H9 (cell line): Measurements from ENCODE around the gene TAS2R46. TPM values are rescaled to one million over a fixed set of nuclear protein-coding genes. Genes with fewer than 3 reads are reported as not detected.

Experiments used
- DNase-seq: peaks from one replicate; pipeline ENCODE4 v3.0.0-alpha.2; 2017
- H2AFZ ChIP-seq: one replicate; pipeline ENCODE4 v1.6.1; 2013; ENCODE audit warnings: mild to moderate bottlenecking, low read length, control low read depth, moderate library complexity
- H2AK5ac ChIP-seq: 2 replicates; pipeline ENCODE4 v1.6.1; 2013; ENCODE audit warnings: low read length, control low read depth, mixed read lengths; ENCODE audit not compliant: insufficient read length
- H2BK120ac ChIP-seq: one replicate; pipeline ENCODE4 v1.6.1; 2013; ENCODE audit warnings: low read depth, mild to moderate bottlenecking, low read length, control low read depth, inconsistent platforms; ENCODE audit not compliant: poor library complexity, severe bottlenecking
- H2BK12ac ChIP-seq: 2 replicates; pipeline ENCODE4 v1.6.1; 2013; ENCODE audit warnings: low read length, control low read depth, mixed read lengths, low read depth; ENCODE audit not compliant: insufficient read length
- H2BK15ac ChIP-seq: 2 replicates; pipeline ENCODE4 v1.6.1; 2013; ENCODE audit warnings: low read depth, low read length, control low read depth
- H2BK20ac ChIP-seq: one replicate; pipeline ENCODE4 v1.6.1; 2013; ENCODE audit warnings: low read depth, mild to moderate bottlenecking, low read length, control low read depth, inconsistent platforms; ENCODE audit not compliant: poor library complexity, severe bottlenecking
- H2BK5ac ChIP-seq: 2 replicates; pipeline ENCODE4 v1.6.1; 2013; ENCODE audit warnings: low read length, control low read depth, mixed read lengths; ENCODE audit not compliant: insufficient read length
- H3K14ac ChIP-seq: 2 replicates; pipeline ENCODE4 v1.6.1; 2013; ENCODE audit warnings: low read length, control low read depth; ENCODE audit not compliant: insufficient read depth
- H3K18ac ChIP-seq: 2 replicates; pipeline ENCODE4 v1.6.1; 2013; ENCODE audit warnings: low read depth, mild to moderate bottlenecking, mixed read lengths, low read length, control low read depth; ENCODE audit not compliant: insufficient read length
- H3K23ac ChIP-seq: 2 replicates; pipeline ENCODE4 v1.6.1; 2013; ENCODE audit warnings: low read length, control low read depth, mixed read lengths, low read depth; ENCODE audit not compliant: insufficient read length
- H3K23me2 ChIP-seq: 2 replicates; pipeline ENCODE4 v1.6.1; 2013; ENCODE audit warnings: low read depth, mild to moderate bottlenecking, mixed read lengths, low read length, control low read depth; ENCODE audit not compliant: insufficient read length, poor library complexity, severe bottlenecking
- H3K27ac ChIP-seq: 2 replicates; pipeline ENCODE4 v1.5.1; 2013; ENCODE audit warnings: low read length, control low read depth, mixed read lengths, low read depth; ENCODE audit not compliant: insufficient read length
- H3K27me3 ChIP-seq: 2 replicates; pipeline ENCODE4 v1.6.1; 2013; ENCODE audit warnings: low read length, control low read depth, inconsistent platforms; ENCODE audit not compliant: insufficient read depth
- H3K4ac ChIP-seq: 2 replicates; pipeline ENCODE4 v1.6.1; 2013; ENCODE audit warnings: low read depth, mild to moderate bottlenecking, control low read depth, inconsistent platforms, low read length, moderate library complexity
- H3K4me1 ChIP-seq: 2 replicates; pipeline ENCODE4 v1.6.1; 2013; ENCODE audit warnings: low read length, control low read depth, inconsistent platforms; ENCODE audit not compliant: insufficient read depth
- H3K4me2 ChIP-seq: 2 replicates; pipeline ENCODE4 v1.6.1; 2013; ENCODE audit warnings: low read length, control low read depth, mixed read lengths; ENCODE audit not compliant: insufficient read length, insufficient read depth
- H3K56ac ChIP-seq: 2 replicates; pipeline ENCODE4 v1.6.1; 2013; ENCODE audit warnings: low read depth, mild to moderate bottlenecking, mixed read lengths, low read length, control low read depth; ENCODE audit not compliant: insufficient read length
- H3K79me1 ChIP-seq: 2 replicates; pipeline ENCODE4 v1.6.1; 2013; ENCODE audit warnings: low read depth, mild to moderate bottlenecking, moderate library complexity, low read length, control low read depth, inconsistent platforms; ENCODE audit not compliant: insufficient read depth, poor library complexity, severe bottlenecking
- H3K79me2 ChIP-seq: 2 replicates; pipeline ENCODE4 v1.6.1; 2013; ENCODE audit warnings: low read length, control low read depth, inconsistent platforms; ENCODE audit not compliant: insufficient read depth
- H3K9ac ChIP-seq: 2 replicates; pipeline ENCODE4 v1.6.1; 2013; ENCODE audit warnings: low read length, control low read depth, mixed read lengths; ENCODE audit not compliant: insufficient read length; ENCODE audit errors: extremely low read depth
- H3K9me3 ChIP-seq: one replicate; pipeline ENCODE4 v1.6.1; 2013; ENCODE audit warnings: low read depth, low read length, inconsistent platforms; ENCODE audit not compliant: control insufficient read depth
- H3T11ph ChIP-seq: one replicate; pipeline ENCODE4 v1.6.1; 2013; ENCODE audit warnings: mild to moderate bottlenecking, low read length, control low read depth, inconsistent platforms
- H4K20me1 ChIP-seq: one replicate; pipeline ENCODE4 v1.6.1; 2013; ENCODE audit not compliant: control insufficient read depth, insufficient read length, insufficient read depth
- H4K5ac ChIP-seq: 2 replicates; pipeline ENCODE4 v1.6.1; 2013; ENCODE audit warnings: low read depth, mild to moderate bottlenecking, mixed read lengths, low read length, control low read depth; ENCODE audit not compliant: insufficient read length
- H4K8ac ChIP-seq: replicated peaks from 2 replicates; pipeline ENCODE4 v1.6.1; 2013; ENCODE audit warnings: low read length, control low read depth, mixed read lengths, low read depth; ENCODE audit not compliant: insufficient read length
- H4K91ac ChIP-seq: 2 replicates; pipeline ENCODE4 v1.6.1; 2013; ENCODE audit warnings: low read depth, mild to moderate bottlenecking, moderate library complexity, mixed read lengths, low read length, control low read depth; ENCODE audit not compliant: insufficient read length
- H3K27ac Mint-ChIP-seq, 3 experiments: 2 replicates in 2 of 3; 3 replicates in 1 of 3; pipeline ENCODE4 v1.8.0; 2020 to 2021; ENCODE audit warnings: mixed read lengths in 3 of 3, mild to moderate bottlenecking in 1 of 3, moderate library complexity in 1 of 3
- H3K27me3 Mint-ChIP-seq: 2 replicates; pipeline ENCODE4 v1.8.0; 2021; ENCODE audit warnings: low read depth, mild to moderate bottlenecking, moderate library complexity, mixed read lengths
- H3K36me3 Mint-ChIP-seq, 3 experiments: 2 replicates in 2 of 3; 3 replicates in 1 of 3; pipeline ENCODE4 v1.8.0; 2020 to 2021; ENCODE audit warnings: low read depth in 3 of 3, mixed read lengths in 3 of 3; ENCODE audit not compliant: insufficient read depth in 1 of 3
- H3K4me1 Mint-ChIP-seq, 2 experiments: 2 replicates each; pipeline ENCODE4 v1.8.0; 2020; ENCODE audit warnings: mixed read lengths in 2 of 2
- H3K4me3 Mint-ChIP-seq, 2 experiments: 2 replicates in 1 of 2; 3 replicates in 1 of 2; pipeline ENCODE4 v1.8.0; 2020 to 2021; ENCODE audit warnings: mild to moderate bottlenecking in 2 of 2, mixed read lengths in 2 of 2, moderate library complexity in 1 of 2
- H3K9me3 Mint-ChIP-seq, 2 experiments: 2 replicates in 1 of 2; 3 replicates in 1 of 2; pipeline ENCODE4 v1.8.0; 2020; ENCODE audit warnings: mild to moderate bottlenecking in 2 of 2, mixed read lengths in 2 of 2, moderate library complexity in 1 of 2
- WGBS: extraction: QIAGEN DNeasy Blood & Tissue Kit; methylation state at CpG from one replicate; pipeline ENCODE4 v1.1.7; 2013; ENCODE audit warnings: missing lambda C conversion rate, low lambda C conversion rate, mixed read lengths; ENCODE audit not compliant: insufficient read length; ENCODE audit errors: extremely low coverage; 5-methylcytosine and 5-hydroxymethylcytosine counted together
- total RNA-seq: library from RNA; stranded (reverse); gene quantifications from 2 replicates; pipeline ENCODE4 v1.2.1, GENCODE V29; 2021
- TF ChIP-seq, protein P1 (sequence below): fragments of 200-600 bp; sonication (generic); conservative IDR thresholded peaks from 3 replicates; pipeline ENCODE4 v1.8.0; 2021; ENCODE audit warnings: antibody characterized with exemption, mild to moderate bottlenecking

The TAS2R46 gene
- total RNA-seq, 1 experiment from 2014 or later, result 1.2 TPM

DNA sequence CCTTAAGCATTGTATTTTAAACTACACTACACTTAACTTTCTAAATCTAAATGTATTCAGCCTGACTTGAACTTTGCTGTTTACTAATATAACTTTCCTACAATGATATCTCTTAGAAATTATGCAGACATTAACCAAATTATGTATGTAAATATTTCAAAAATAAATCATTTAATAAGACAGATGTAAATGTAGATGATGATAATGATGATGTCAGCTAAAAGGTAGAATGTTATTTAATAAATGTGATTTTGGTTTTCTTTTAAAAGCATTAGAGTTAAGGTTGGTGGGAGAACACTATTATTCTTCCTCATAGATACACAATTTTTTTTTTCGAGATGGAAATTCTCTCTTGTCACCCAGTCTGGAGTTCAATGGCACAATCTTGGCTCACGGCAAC, 19.9 kb upstream of the TAS2R46 start:
- Histone ChIP-seq H3K23ac (no peak overlapping the region), H3K27ac (no peak overlapping the region), H2AK5ac (no peak overlapping the region), H3K4ac (no peak overlapping the region), H3T11ph (no peak overlapping the region), H2BK120ac (no peak overlapping the region), H3K23me2 (no peaks in the 10 kb centered on the region), H4K8ac (no peak overlapping the region), H2AFZ (no peak overlapping the region), H3K79me1 (no peaks in the 10 kb centered on the region), H4K5ac (no peak overlapping the region), H4K91ac (no peak overlapping the region), H2BK15ac (no peak overlapping the region), H3K9me3 (no peaks in the 10 kb centered on the region), H3K56ac (no peak overlapping the region), H3K27me3 (no peaks in the 10 kb centered on the region), H2BK5ac (no peak overlapping the region), H2BK12ac (no peak overlapping the region), H2BK20ac (no peak overlapping the region), H4K20me1 (no peaks in the 10 kb centered on the region), H3K4me1 (no peaks in the 10 kb centered on the region), H3K9ac (no peak overlapping the region), H3K79me2 (no peaks in the 10 kb centered on the region), H3K14ac (no peak overlapping the region), H3K18ac (no peak overlapping the region), H3K4me2 (no peak overlapping the region)
- Mint-ChIP-seq H3K36me3 (peaks cover 14 to 22% (median 21%) of the 10 kb centered on the region in 3 experiments), H3K4me1 (no peaks in the 10 kb centered on the region), H3K4me3 (no peak overlapping the region), H3K9me3 (peaks cover 14% of the 10 kb centered on the region in 2 experiments), H3K27me3 (no peaks in the 10 kb centered on the region), H3K27ac (no peak overlapping the region)
- TF ChIP-seq, protein P1, sequence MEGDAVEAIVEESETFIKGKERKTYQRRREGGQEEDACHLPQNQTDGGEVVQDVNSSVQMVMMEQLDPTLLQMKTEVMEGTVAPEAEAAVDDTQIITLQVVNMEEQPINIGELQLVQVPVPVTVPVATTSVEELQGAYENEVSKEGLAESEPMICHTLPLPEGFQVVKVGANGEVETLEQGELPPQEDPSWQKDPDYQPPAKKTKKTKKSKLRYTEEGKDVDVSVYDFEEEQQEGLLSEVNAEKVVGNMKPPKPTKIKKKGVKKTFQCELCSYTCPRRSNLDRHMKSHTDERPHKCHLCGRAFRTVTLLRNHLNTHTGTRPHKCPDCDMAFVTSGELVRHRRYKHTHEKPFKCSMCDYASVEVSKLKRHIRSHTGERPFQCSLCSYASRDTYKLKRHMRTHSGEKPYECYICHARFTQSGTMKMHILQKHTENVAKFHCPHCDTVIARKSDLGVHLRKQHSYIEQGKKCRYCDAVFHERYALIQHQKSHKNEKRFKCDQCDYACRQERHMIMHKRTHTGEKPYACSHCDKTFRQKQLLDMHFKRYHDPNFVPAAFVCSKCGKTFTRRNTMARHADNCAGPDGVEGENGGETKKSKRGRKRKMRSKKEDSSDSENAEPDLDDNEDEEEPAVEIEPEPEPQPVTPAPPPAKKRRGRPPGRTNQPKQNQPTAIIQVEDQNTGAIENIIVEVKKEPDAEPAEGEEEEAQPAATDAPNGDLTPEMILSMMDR, result no peak
- no CpG with 5 or more reads among the region's 2 CpGs for WGBS
- DNase-seq, result no peak
